Stomach (tissue), 4 donors: ENCODE measurements around the gene HMG20A.

Experiments
- CTCF ChIP-seq, 7 experiments: fragments of 450-650 bp in 4 of 7; fragments of 200-600 bp in 3 of 7; sonication (generic) in 3 of 7; IDR thresholded peaks; one replicate each; pipeline ENCODE4 v1.5.1; 2016 to 2019; ENCODE audit warnings: antibody characterized with exemption in 7 of 7, control low read depth in 2 of 7, mild to moderate bottlenecking in 1 of 7
- POLR2A ChIP-seq, 4 donors: fragments of 450-650 bp; IDR thresholded peaks; one replicate each; pipeline ENCODE4 v1.6.1; 2016; ENCODE audit warnings: antibody characterized with exemption in 4 of 4, control low read depth in 2 of 4, mild to moderate bottlenecking in 1 of 4, moderate library complexity in 1 of 4

DNA sequence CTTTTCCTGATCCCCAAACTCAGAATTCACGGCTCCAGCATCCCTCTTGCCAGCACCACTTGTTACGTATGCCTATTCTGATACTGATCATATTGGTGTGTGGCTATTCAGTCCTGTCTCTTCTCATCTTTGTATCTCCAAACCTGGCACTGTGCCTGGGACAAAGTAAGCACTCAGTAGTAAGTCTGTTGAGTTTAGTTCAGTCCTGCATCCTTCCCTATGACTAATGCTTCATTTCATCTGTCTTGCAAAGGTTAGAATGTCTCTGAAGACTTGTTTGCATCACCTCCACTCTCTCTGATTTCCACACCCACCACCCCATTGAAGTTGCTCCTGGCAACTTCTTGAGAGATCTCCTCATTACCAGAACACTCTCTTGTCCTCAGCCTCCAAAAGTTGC, 80.3 kb downstream of the HMG20A start:
- TF ChIP-seq CTCF (IDR thresholded peaks at IDR 0.05) (no peak), POLR2A (IDR thresholded peaks at IDR 0.05) (no peak)
